T-helper 2 cell treated with Interferon-gamma antibody and Interleukin-4, amounts not matched to agents 100 ng/mL and 5 ng/mL, for 36 hours (primary cell): ENCODE data around the gene NEAT1. TPM values are rescaled to one million over a fixed set of nuclear protein-coding genes. Genes with fewer than 3 reads are reported as not detected.
"Not testable (repeated sequence)": the region's sequence is repeated elsewhere in the genome, so short reads cannot be mapped to it uniquely, and the experiment has no call there.

ENCODE experiments used
- intact Hi-C: fragments of 100-400 bp; cut with micrococcal nuclease; formaldehyde crosslinking; loops from one replicate; pipeline ENCODE4 v1.15.1; 2023
- total RNA-seq: library from RNA; stranded (reverse); gene quantifications from 2 replicates; pipeline ENCODE4 v1.2.3, GENCODE V29; 2022

Gene NEAT1
- total RNA-seq, 1 donor from 2014 or later: 731 TPM

DNA sequence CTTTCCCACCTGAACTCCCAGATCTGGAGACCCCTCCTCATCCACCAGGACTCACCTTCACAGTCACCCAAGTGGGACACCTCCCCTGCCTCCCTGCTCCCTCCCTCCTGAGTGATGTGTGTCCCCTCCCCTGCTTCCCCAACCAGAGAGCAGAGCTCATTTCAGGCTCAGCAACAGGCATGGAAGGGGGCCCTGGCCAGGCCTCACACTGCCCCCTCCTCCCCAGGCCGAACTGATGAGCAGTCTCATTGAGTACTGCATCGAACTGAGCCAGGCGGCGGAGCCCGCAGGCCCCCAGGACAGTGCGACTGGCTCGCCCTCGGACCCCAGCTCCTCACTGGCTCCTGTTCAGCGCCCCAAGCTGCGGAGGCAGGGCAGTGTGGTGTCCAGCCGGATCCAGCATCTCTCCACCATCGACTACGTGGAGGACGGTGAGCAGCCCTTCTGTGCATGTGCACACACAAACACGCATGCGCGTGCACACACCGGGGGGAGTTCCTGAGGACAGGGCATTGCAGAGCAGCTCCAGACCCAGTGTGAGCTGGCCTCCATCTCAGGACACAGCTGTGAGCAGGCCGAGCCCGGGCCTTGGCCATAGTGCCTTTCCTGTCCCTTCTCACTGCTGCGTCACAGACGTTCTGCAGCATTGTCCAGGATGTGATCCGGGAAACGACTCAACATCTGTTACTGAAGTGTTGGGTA is 17.8 kb upstream of the NEAT1 start:
- intact Hi-C loops: no loop called here

- intact Hi-C loops: no loop called here
Observed at GRCh38 chr11:65410936-65411680, 11.5 kb upstream of the NEAT1 start.

DNA sequence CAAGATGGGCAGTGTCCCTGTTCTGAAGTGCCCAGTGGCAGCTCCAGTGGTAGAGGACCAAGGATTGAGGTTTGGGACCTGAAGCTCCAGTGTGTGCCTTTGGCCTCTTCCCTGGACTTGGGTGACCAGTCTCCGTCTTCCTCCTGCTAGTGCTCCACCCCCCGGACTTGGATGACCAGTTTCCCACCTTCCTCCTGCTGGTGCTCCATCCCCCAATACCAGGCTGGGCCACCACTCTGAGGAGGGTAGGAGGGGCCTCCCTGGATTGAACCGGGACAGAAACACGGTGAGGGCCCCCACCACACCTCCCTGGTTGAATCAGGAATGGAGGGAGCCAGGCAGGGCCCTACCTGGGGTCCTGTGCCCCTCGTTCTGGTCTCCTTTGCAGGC is 10.9 kb upstream of the NEAT1 start:
- intact Hi-C loops: no loop called here

DNA sequence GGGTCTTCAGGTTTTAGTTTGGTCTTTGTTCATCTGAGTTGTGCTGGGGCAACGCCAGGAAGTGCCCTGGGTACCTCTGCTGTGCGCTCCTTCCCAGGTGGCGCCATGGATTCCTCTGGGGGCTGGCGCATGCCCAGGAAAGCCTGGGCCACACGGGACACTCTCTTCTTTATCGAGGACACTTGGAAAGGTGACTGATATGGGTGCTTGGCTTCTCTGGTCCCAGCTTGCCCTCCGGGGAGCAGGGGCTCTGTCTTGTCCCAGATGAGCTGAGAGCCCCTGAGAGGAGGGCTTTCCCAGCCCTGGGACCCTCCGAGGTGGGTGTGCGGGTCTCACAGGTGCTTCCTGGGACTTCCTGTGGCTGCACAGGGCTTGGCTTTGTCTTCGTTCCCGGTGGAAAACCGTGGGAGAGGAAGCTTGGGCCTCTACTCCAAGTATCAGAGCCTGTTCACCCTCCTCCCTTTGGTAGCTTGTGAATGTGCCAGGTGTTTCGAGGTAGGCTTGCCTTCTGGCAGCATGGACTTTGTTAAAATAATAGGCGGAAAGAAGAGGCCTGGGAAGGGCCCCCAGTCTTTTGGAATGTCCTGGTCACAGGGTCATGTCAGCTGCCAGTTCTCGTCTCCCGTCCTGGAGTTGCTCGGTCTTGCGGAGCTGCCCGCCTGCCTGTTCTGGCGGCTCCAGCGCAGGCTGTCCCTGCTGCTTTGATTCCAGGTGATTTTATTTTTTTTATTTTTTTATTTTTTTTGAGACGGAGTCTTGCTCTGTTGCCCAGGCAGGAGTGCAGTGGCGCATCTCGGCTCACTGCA is 10.1 kb upstream of the NEAT1 start:
- intact Hi-C loops: no loop called here

GRCh38 chr11:65413077-65413664 is 9.4 kb upstream of the NEAT1 start:
- intact Hi-C loops: not testable (repeated sequence)

GRCh38 chr11:65414776-65415498 is 7.7 kb upstream of the NEAT1 start:
- intact Hi-C loops: no loop called here

GRCh38 chr11:65415499-65416340 is 6.9 kb upstream of the NEAT1 start:
- intact Hi-C loops: loop anchor here (1.0 to 2.0 kb wide), 4 partner anchors 18 to 95 kb away; partner anchors contain the start of gene SLC25A45

DNA sequence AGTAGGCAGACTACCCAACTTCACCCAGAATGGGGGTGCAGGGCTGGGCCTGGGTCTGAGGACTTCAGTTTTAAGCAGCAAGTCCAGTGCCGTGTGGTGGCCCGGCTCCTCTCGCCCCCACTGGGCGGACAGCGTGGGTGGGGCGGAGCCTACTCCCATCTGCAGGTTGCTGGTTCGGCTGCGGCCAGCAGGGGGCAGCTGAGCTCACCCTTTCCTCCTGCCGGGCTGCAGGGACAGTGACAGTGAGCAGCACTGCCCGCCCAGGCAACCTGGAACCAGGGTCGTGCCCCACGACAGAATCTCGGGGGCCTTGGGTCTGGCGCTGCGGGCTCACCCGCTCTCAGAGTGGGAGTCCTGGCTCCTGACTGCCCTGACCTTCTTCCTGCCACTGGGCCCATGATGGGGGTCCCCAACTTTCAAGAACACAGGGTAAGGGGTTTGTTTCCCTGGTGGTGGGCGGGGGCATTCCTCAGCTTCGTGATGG is 6.2 kb upstream of the NEAT1 start:
- intact Hi-C loops: loop anchor here (1.0 to 2.0 kb wide), 4 partner anchors 17 to 94 kb away; partner anchors contain the start of gene SLC25A45

- intact Hi-C loops: loop anchor here (1.0 to 2.0 kb wide), 4 partner anchors 16 to 93 kb away; partner anchors contain the start of gene SLC25A45
Observed at GRCh38 chr11:65416841-65417701, 5.5 kb upstream of the NEAT1 start.

DNA sequence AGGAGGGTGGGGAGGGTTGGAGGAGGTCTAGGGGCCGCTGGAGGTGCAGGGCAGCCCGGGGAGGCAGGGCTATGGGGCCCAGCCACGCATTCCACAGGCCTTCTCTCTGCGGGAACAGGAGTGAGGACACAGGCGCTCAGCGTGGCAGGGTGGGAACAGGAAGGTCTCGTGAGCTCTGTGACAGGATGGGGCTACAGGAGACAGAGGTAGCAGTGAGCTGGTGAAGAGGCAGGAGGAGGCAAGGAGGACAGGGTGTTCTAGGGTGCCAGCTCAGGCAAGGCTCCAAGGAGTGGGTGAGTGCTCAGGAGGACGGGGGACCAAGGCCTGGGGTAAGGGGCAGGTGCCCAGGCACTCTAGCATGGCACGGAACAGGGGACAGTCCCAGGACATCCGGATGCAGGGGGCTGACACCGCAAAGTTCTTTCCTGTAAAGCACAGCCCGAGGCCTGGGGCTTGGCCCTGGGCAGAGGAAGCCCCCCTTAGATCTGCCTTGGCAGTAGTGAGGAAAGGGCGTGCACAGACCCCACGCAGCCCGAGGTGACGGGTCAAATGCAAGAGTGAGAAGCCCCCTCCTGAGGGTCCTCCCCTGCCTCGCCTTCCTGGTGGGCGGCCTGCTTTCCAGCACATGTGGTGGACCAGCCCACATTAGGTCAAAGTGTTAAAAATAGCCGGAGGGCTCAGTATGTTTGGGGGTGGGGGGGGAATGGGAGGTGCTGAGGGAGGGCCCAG is 4.7 kb upstream of the NEAT1 start:
- intact Hi-C loops: loop anchor here (1.0 to 2.0 kb wide), 2 partner anchors 59 to 152 kb away; partner anchors contain the start of gene ZNRD2

DNA sequence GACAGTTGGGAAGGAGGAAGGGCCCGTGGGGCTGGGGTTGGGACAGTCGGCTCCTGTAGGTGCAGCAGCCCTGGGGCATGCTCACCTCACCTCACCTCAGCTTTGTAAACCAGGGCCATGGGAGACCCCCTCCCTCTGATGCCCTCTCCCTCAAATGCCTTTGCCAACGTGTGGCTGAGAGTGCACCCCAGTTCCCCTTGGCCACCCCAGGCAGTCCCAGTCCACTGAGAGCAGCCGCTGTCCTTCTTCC is 4.2 kb upstream of the NEAT1 start:
- intact Hi-C loops: loop anchor here (1.0 kb wide), 1 partner anchor 152 kb away; the partner anchor contains the start of gene ZNRD2

DNA sequence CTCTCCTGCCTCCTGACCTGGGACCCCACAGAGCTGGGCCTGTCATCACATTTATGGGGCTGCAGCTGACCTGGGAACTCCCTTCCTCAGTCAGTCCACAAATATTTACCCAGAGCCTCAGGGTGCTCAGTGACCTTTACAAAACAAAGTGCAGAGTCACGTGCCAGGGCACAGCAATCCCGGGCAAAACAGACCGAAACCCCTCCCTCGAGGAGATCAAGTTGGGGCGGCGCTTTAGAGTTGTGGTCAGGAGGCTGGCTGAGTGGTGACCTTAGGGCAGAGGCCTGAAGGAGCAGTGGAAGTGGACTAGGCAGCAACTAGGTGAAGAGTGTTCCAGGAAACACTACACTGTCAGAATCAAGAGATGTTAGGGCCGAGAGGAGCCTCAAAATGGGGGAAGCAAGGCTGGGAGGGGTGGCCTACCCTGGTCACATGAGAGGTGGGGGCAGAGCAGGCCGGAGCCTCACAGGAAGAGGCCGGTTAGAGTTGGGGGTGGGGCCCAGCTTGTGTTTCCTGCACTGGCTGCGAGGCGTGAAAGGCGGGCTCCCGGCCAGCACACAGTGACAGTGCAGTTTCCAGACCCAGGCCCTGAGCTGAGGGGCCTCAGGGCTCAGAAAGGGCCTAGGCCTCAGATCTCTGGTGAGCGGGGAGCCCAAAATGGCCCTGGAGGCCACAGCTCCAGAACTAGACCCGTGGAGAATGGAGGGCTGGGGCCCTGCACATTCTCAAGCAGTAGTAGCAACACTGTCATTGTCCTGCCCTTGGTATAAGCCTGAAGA is 3.7 kb upstream of the NEAT1 start:
- intact Hi-C loops: loop anchor here (1.0 kb wide), 1 partner anchor 151 kb away; the partner anchor contains the start of gene ZNRD2

GRCh38 chr11:65419460-65419771 is 3.2 kb upstream of the NEAT1 start:
- intact Hi-C loops: no loop called here

DNA sequence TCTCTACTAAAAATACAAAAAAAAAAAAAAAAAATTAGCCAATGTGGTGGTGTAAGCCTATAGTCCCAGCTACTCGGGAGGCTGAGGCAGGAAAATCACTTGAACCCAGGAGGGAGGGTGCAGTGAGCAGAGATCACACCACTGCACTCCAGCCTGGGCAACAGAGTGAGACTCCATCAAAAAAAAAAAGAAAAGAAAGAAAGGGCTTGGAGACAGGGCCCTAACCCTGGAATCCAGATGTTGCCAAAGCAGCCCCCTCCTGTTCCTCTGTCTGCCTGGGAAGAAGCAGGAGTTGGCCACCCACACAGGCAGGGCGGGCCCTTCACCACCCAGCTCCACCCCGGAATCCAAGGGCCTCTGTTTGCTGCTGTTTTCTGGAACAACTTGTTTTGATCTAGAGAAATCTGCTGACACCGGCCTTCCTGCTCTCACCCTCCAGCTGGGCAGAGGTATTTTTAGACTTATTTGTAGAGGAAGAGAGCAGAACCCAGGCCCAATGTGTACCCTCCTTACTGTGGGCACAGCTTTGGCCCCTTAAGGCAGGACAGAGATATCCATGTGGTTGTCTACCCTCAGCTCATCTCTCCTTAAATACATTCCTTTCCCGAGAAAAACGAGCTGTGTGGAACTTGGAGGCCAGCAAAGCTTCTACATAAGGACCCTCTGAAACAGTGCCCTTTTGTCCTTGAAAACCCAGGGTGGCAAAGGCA is 2.7 kb upstream of the NEAT1 start:
- intact Hi-C loops: no loop called here

- intact Hi-C loops: no loop called here
Observed at GRCh38 chr11:65420506-65420905, 2.1 kb upstream of the NEAT1 start.

DNA sequence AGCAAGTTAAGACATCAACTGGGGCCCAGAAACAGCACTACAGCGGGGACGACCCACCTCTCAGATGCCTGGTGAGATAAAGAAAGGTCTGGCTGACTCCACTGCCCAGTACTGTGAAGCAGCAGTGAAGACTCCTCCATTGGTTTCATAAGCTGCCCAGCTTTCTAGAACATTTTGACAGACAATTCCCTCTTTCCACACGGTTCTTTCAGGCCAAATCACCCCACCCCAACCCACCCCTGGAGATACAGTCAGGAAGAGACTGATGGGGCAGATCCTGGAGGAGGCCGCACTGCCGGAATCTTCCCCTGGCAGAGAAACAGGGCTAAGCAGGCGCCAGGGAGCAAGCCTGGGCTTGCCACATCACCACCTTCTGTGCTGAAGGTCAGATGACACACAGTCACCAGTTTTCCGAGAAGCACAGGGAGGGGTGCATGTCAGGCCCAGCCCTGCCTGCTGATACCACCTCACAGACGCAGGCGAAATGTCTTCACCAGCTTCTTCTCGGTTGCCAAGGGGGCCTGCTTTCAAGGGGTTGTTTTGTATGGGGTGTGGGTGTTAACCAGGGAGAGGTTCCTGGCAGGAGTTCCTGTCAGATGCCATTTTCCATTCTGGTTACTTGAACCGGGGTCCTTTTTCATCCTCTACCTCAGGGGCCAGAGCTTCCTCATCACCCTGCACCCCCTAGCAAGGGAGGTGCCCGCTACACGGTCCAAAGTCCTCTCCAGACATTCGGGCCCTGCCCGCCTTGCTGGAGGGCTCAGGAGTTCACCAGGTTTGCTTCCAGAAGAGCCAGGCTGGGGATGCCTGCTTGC is 1.4 kb upstream of the NEAT1 start:
- intact Hi-C loops: no loop called here
